H1 (cell line): ENCODE results near the gene TRMT2B. TPM values are rescaled to one million over a fixed set of nuclear protein-coding genes. Genes with fewer than 3 reads are reported as not detected.

Source experiments
- CTCF ChIA-PET: fragments of 300-600 bp; sonication (Branson Sonifier 250); formaldehyde crosslinking; loops from one replicate; lab custom pipeline; 2021; ENCODE audit not compliant: partially characterized antibody; lab: Charles Lee
- POLR2A ChIA-PET: fragments of 300-600 bp; sonication (Branson Sonifier 250); formaldehyde crosslinking; loops from one replicate; lab custom pipeline; 2021; ENCODE audit warnings: inconsistent platforms; ENCODE audit not compliant: partially characterized antibody; lab: Charles Lee
- DNase-seq, 2 experiments: peaks; one replicate each; pipeline versions ENCODE4 v3.0.0 to v3.0.0-alpha.2; 2010 to 2022; ENCODE audit warnings: low spot score in 2 of 2, low read depth in 1 of 2, mixed read lengths in 1 of 2
- FAIRE-seq: peaks from 2 replicates; lab custom pipeline; 2011; peaks lifted over from hg19 to GRCh38; lab: Jason Lieb, UNC
- H2AFZ ChIP-seq: 2 replicates; pipeline ENCODE4 v1.8.1; 2012; ENCODE audit warnings: low read length, inconsistent platforms
- H2AK5ac ChIP-seq: 2 replicates; pipeline ENCODE4 v1.6.1; 2013; ENCODE audit warnings: low read depth, low read length
- H2BK120ac ChIP-seq: replicated peaks from 2 replicates; pipeline ENCODE3; 2013; ENCODE audit warnings: low read depth, low read length, inconsistent platforms
- H2BK12ac ChIP-seq: 2 replicates; pipeline ENCODE4 v1.6.1; 2013; ENCODE audit warnings: low read depth, low read length
- H2BK15ac ChIP-seq: 2 replicates; pipeline ENCODE4 v1.6.1; 2013; ENCODE audit warnings: low read length
- H2BK20ac ChIP-seq: 2 replicates; pipeline ENCODE4 v1.6.1; 2013; ENCODE audit warnings: low read length
- H2BK5ac ChIP-seq: 2 replicates; pipeline ENCODE4 v1.6.1; 2013; ENCODE audit warnings: low read depth, low read length
- H3K14ac ChIP-seq: 2 replicates; pipeline ENCODE4 v1.6.1; 2013; ENCODE audit warnings: inconsistent platforms; ENCODE audit not compliant: insufficient read length
- H3K18ac ChIP-seq: 2 replicates; pipeline ENCODE4 v1.6.1; 2013; ENCODE audit warnings: low read length; ENCODE audit errors: extremely low read depth
- H3K23ac ChIP-seq: 2 replicates; pipeline ENCODE4 v1.6.1; 2013; ENCODE audit warnings: inconsistent platforms; ENCODE audit not compliant: insufficient read length
- H3K23me2 ChIP-seq: 2 replicates; pipeline ENCODE4 v1.6.1; 2013; ENCODE audit warnings: low read depth, low read length
- H3K27ac ChIP-seq: 2 replicates; pipeline ENCODE4 v1.6.1; 2011; ENCODE audit warnings: low read depth, low read length, inconsistent platforms
- H3K27me3 ChIP-seq, 4 experiments: replicated peaks in 1 of 4; 1 replicate in 1 of 4; 2 replicates in 3 of 4; pipeline versions ENCODE4 v1.6.1 to v1.8.1; 2011 to 2013; ENCODE audit warnings: low read length in 3 of 4, mild to moderate bottlenecking in 3 of 4, inconsistent platforms in 2 of 4, mixed read lengths in 2 of 4, moderate library complexity in 1 of 4; ENCODE audit not compliant: control insufficient read depth in 3 of 4, insufficient read depth in 3 of 4; ENCODE audit errors: extremely low read depth in 1 of 4
- H3K36me3 ChIP-seq, 4 experiments: 2 replicates each; pipeline versions ENCODE4 v1.6.1 to v1.8.1; 2011 to 2013; ENCODE audit warnings: mild to moderate bottlenecking in 4 of 4, low read length in 3 of 4, moderate library complexity in 2 of 4, control low read depth in 1 of 4, inconsistent platforms in 1 of 4; ENCODE audit not compliant: insufficient read depth in 4 of 4, control insufficient read depth in 2 of 4
- H3K4ac ChIP-seq: replicated peaks from 2 replicates; pipeline ENCODE3; 2013; ENCODE audit warnings: low read length, low read depth, mixed read lengths, inconsistent platforms; ENCODE audit not compliant: insufficient read length
- H3K4me1 ChIP-seq, 4 experiments: replicated peaks in 1 of 4; 1 replicate in 1 of 4; 2 replicates in 3 of 4; pipeline versions ENCODE4 v1.6.1 to v1.8.1; 2011 to 2013; ENCODE audit warnings: low read length in 3 of 4, inconsistent platforms in 2 of 4, mixed read lengths in 1 of 4; ENCODE audit not compliant: insufficient read depth in 4 of 4, control insufficient read depth in 3 of 4
- H3K4me2 ChIP-seq, 2 experiments: 2 replicates each; pipeline versions ENCODE4 v1.6.1 to v1.8.1; 2011 to 2013; ENCODE audit warnings: low read depth in 2 of 2, low read length in 2 of 2, control low read depth in 1 of 2, inconsistent platforms in 1 of 2, mild to moderate bottlenecking in 1 of 2; ENCODE audit not compliant: insufficient read depth in 1 of 2
- H3K4me3 ChIP-seq, 4 experiments: fragments of 200-600, 300-600 bp in 1 of 4; sonication (generic), shearing (Covaris generic), sonication (Bioruptor Twin) in 1 of 4; 2 replicates each; pipeline versions ENCODE4 v1.5.1 to v1.8.1; 2011 to 2016; ENCODE audit warnings: low read length in 4 of 4, low read depth in 3 of 4, control low read depth in 2 of 4, inconsistent platforms in 2 of 4, mild to moderate bottlenecking in 2 of 4, mixed read lengths in 1 of 4, moderate library complexity in 1 of 4; ENCODE audit not compliant: insufficient read depth in 2 of 4; ENCODE audit errors: extremely low read depth in 1 of 4
- H3K56ac ChIP-seq: replicated peaks from 2 replicates; pipeline ENCODE3; 2013; ENCODE audit warnings: low read depth, mild to moderate bottlenecking, mixed read lengths, low read length, inconsistent platforms; ENCODE audit not compliant: insufficient read length
- H3K79me1 ChIP-seq: 2 replicates; pipeline ENCODE4 v1.6.1; 2013; ENCODE audit warnings: low read depth, low read length, control low read depth
- H3K79me2 ChIP-seq, 2 experiments: 2 replicates each; pipeline versions ENCODE4 v1.6.1 to v1.8.1; 2012 to 2013; ENCODE audit warnings: low read length in 2 of 2, mild to moderate bottlenecking in 2 of 2, inconsistent platforms in 1 of 2; ENCODE audit not compliant: insufficient read depth in 2 of 2, control insufficient read depth in 1 of 2
- H3K9ac ChIP-seq, 4 experiments: replicated peaks in 1 of 4; 1 replicate in 1 of 4; 2 replicates in 3 of 4; pipeline versions ENCODE4 v1.6.1 to v1.8.1; 2011 to 2013; ENCODE audit warnings: low read depth in 3 of 4, low read length in 3 of 4, control low read depth in 2 of 4, mild to moderate bottlenecking in 2 of 4, moderate library complexity in 2 of 4, inconsistent platforms in 1 of 4; ENCODE audit errors: extremely low read depth in 1 of 4
- H3K9me3 ChIP-seq, 2 experiments: 2 replicates each; pipeline versions ENCODE4 v1.6.1 to v1.8.1; 2012 to 2013; ENCODE audit warnings: mild to moderate bottlenecking in 2 of 2, moderate library complexity in 2 of 2, control low read depth in 1 of 2, inconsistent platforms in 1 of 2, low read depth in 1 of 2, low read length in 1 of 2, mixed read lengths in 1 of 2; ENCODE audit not compliant: insufficient read depth in 2 of 2
- H4K20me1 ChIP-seq, 2 experiments: replicated peaks in 1 of 2; 2 replicates each; pipeline versions ENCODE3 to v1.8.1; 2011 to 2013; ENCODE audit warnings: inconsistent platforms in 2 of 2, low read length in 2 of 2, mild to moderate bottlenecking in 1 of 2; ENCODE audit not compliant: insufficient read depth in 2 of 2, control insufficient read depth in 1 of 2
- H4K5ac ChIP-seq: 2 replicates; pipeline ENCODE4 v1.6.1; 2013; ENCODE audit warnings: low read length, low read depth, mixed read lengths, inconsistent platforms; ENCODE audit not compliant: insufficient read length
- H4K8ac ChIP-seq: 2 replicates; pipeline ENCODE4 v1.8.0; 2013; ENCODE audit warnings: mild to moderate bottlenecking, moderate library complexity, low read length, inconsistent platforms; ENCODE audit not compliant: insufficient read depth; ENCODE audit errors: extremely low read depth
- H4K91ac ChIP-seq: replicated peaks from 2 replicates; pipeline ENCODE3; 2013; ENCODE audit warnings: low read length, mixed read lengths, inconsistent platforms; ENCODE audit not compliant: insufficient read length
- ASH2L ChIP-seq: fragments of 200-600, 300-600 bp; sonication (generic); IDR thresholded peaks from one replicate; pipeline ENCODE4 v1.7.1; 2017; ENCODE audit warnings: low read length
- BCL11A ChIP-seq, 2 experiments: IDR thresholded peaks; one replicate each; pipeline ENCODE4 v1.6.1; 2011; ENCODE audit warnings: low read depth in 2 of 2, low read length in 2 of 2, mild to moderate bottlenecking in 2 of 2
- CBX5 ChIP-seq: fragments of 300-800, 300-1000 bp; sonication (generic); IDR thresholded peaks from 2 replicates; pipeline ENCODE4 v1.7.1; 2016; ENCODE audit warnings: antibody characterized with exemption, low read length, low read depth
- CBX8 ChIP-seq: fragments of 300-800, 300-1000 bp; sonication (generic); IDR thresholded peaks from 2 replicates; pipeline ENCODE4 v1.7.1; 2016; ENCODE audit warnings: low read depth, low read length, borderline replicate concordance
- CHD1 ChIP-seq: IDR thresholded peaks from 2 replicates; pipeline ENCODE4 v1.6.1; 2012; ENCODE audit warnings: low read depth, low read length, improper control_type of control experiment
- FOSL1 ChIP-seq: IDR thresholded peaks from 2 replicates; pipeline ENCODE4 v1.6.1; 2011; ENCODE audit warnings: mild to moderate bottlenecking, low read depth, low read length, moderate library complexity; ENCODE audit not compliant: insufficient read depth
- HDAC6 ChIP-seq: IDR thresholded peaks from one replicate; pipeline ENCODE4 v1.7.1; 2012; ENCODE audit warnings: low read depth, mild to moderate bottlenecking, inconsistent platforms, low read length, moderate library complexity
- JUN ChIP-seq: IDR thresholded peaks from 2 replicates; pipeline ENCODE4 v1.6.1; 2011; ENCODE audit warnings: low read depth, mild to moderate bottlenecking, improper control_type of control experiment, low read length
- JUND ChIP-seq: IDR thresholded peaks from 2 replicates; pipeline ENCODE4 v1.6.1; 2011; ENCODE audit warnings: mild to moderate bottlenecking, improper control_type of control experiment, low read length
- KDM1A ChIP-seq: fragments of 200-600, 300-600 bp; sonication (generic); IDR thresholded peaks from 2 replicates; pipeline ENCODE4 v1.7.1; 2016; ENCODE audit warnings: mild to moderate bottlenecking, low read length, borderline replicate concordance
- NANOG ChIP-seq: IDR thresholded peaks from 2 replicates; pipeline ENCODE4 v1.6.1; 2011; ENCODE audit warnings: low read length, low read depth, mild to moderate bottlenecking, inconsistent platforms; ENCODE audit not compliant: insufficient read depth, poor library complexity, severe bottlenecking
- RBBP5 ChIP-seq: IDR thresholded peaks from 2 replicates; pipeline ENCODE4 v1.7.1; 2012; ENCODE audit warnings: low read depth, mild to moderate bottlenecking, inconsistent platforms, low read length, moderate library complexity, borderline replicate concordance
- RXRA ChIP-seq: IDR thresholded peaks from 2 replicates; pipeline ENCODE4 v1.6.1; 2011; ENCODE audit warnings: low read depth, mild to moderate bottlenecking, low read length, moderate library complexity; ENCODE audit not compliant: insufficient read depth
- SIRT6 ChIP-seq: IDR thresholded peaks from one replicate; pipeline ENCODE4 v1.7.1; 2012; ENCODE audit warnings: low read length, inconsistent platforms
- SIX5 ChIP-seq: IDR thresholded peaks from 2 replicates; pipeline ENCODE4 v1.6.1; 2011; ENCODE audit warnings: mild to moderate bottlenecking, low read depth, low read length
- SP4 ChIP-seq: IDR thresholded peaks from 2 replicates; pipeline ENCODE4 v1.6.1; 2012; ENCODE audit warnings: low read length, inconsistent platforms
- TCF12 ChIP-seq: IDR thresholded peaks from 2 replicates; pipeline ENCODE4 v1.6.1; 2011; ENCODE audit warnings: low read depth, mild to moderate bottlenecking, low read length
- WGBS, 2 experiments: shearing (Covaris generic) in 1 of 2; methylation state at CpG; one replicate each; pipeline versions ENCODE4 v1.1.6 to v1.1.7; 2013 to 2015; ENCODE audit warnings: low lambda C conversion rate in 2 of 2, mixed read lengths in 2 of 2, inconsistent platforms in 1 of 2, low coverage in 1 of 2, missing lambda C conversion rate in 1 of 2; ENCODE audit not compliant: insufficient replicate concordance in 2 of 2, insufficient coverage in 1 of 2, insufficient read length in 1 of 2; ENCODE audit errors: extremely low coverage in 1 of 2, missing lambda C conversion rate in 1 of 2; 5-methylcytosine and 5-hydroxymethylcytosine counted together
- polyA plus RNA-seq, 7 experiments: library from polyadenylated mRNA; depleted of rRNA in 3 of 7; stranded (reverse) in 5 of 7; unstranded in 2 of 7; fragments of >200 nt in 5 of 7; fragments of 200-250 nt in 2 of 7; gene quantifications; 1 replicate in 5 of 7; 2 replicates in 1 of 7; 4 replicates in 1 of 7; pipeline versions ENCODE4 v1.2.1 to v1.2.3, GENCODE V29; 2011 to 2013; ENCODE audit warnings: missing spikeins in 2 of 7, mixed read lengths in 2 of 7
- total RNA-seq: library from RNA; stranded (reverse); fragmentation: NEBNext Ultra II Directional; extraction: Animal tissue kit (Norgen Biotek cat#: 25700); gene quantifications from 2 replicates; pipeline ENCODE4 v1.2.1, GENCODE V29; 2021

The TRMT2B gene
- total and polyA plus RNA-seq, 2 of the 8 experiments (the other 6 are each of a cell fraction or from before 2014, with no cell fraction given) = 12.1 to 12.4 TPM

GRCh38 chrX:100995469-100995868, 56.4 kb downstream of the TRMT2B start:
- H2BK12ac ChIP-seq = no peak overlapping the region
- no peak overlapping the region for H3K27ac ChIP-seq
- no peak overlapping the region for H3K4me2 ChIP-seq
- DNase-seq = no peak
- H3K18ac ChIP-seq = no peak overlapping the region
- no peak for FAIRE-seq
- H4K20me1 ChIP-seq = no peaks in the 10 kb centered on the region
- H2BK120ac ChIP-seq = no peak overlapping the region
- no peaks in the 10 kb centered on the region for H3K4me1 ChIP-seq
- H3K23me2 ChIP-seq = no peaks in the 10 kb centered on the region
- H3K36me3 ChIP-seq = no peaks in the 10 kb centered on the region
- no peak overlapping the region for H4K8ac ChIP-seq
- no peak overlapping the region for H3K4ac ChIP-seq
- no peak overlapping the region for H3K23ac ChIP-seq
- H3K56ac ChIP-seq = no peak overlapping the region
- no peak overlapping the region for H3K4me3 ChIP-seq
- 80% methylated on average over 1 of the region's 5 CpGs; no CpG with 5 or more reads in 1 of the 2 experiments for WGBS, 2 experiments
- no peak overlapping the region for H2AK5ac ChIP-seq
- H3K9ac ChIP-seq = no peak overlapping the region
- no peaks in the 10 kb centered on the region for H3K79me2 ChIP-seq
- no peak overlapping the region for H4K5ac ChIP-seq
- CTCF ChIA-PET = no interaction called here
- no peaks in the 10 kb centered on the region for H3K9me3 ChIP-seq
- H2BK15ac ChIP-seq = no peak overlapping the region
- POLR2A ChIA-PET = no interaction called here
- H4K91ac ChIP-seq = no peak overlapping the region
- no peak overlapping the region for H2AFZ ChIP-seq
- no peaks in the 10 kb centered on the region for H3K79me1 ChIP-seq
- H3K14ac ChIP-seq = no peak overlapping the region
- no peak overlapping the region for H2BK20ac ChIP-seq
- no peaks in the 10 kb centered on the region for H3K27me3 ChIP-seq
- no peak overlapping the region for H2BK5ac ChIP-seq
- TF ChIP-seq BCL11A (IDR thresholded peaks at IDR 0.05; ENCODE audit: low read depth in 2 of 2, low read length in 2 of 2) = no peak
- no peak for TF ChIP-seq KDM1A
- TF ChIP-seq CHD1 = no peak
- no peak for TF ChIP-seq JUND
- TF ChIP-seq SIRT6 = no peak
- TF ChIP-seq JUN = no peak
- TF ChIP-seq HDAC6 = no peak
- TF ChIP-seq NANOG = no peak
- TF ChIP-seq RBBP5 = no peak
- no peak for TF ChIP-seq SP4
- TF ChIP-seq FOSL1 = no peak
- TF ChIP-seq RXRA = no peak
- TF ChIP-seq TCF12 = no peak
- no peak for TF ChIP-seq SIX5
- TF ChIP-seq ASH2L = no peak
- no peak for TF ChIP-seq CBX8
- TF ChIP-seq CBX5 = no peak
